Measurements from ENCODE around the gene KCTD21. TPM values are rescaled to one million over a fixed set of nuclear protein-coding genes. Genes with fewer than 3 reads are reported as not detected.

KCTD21 gene
- total and polyA plus RNA-seq, 10 of the 15 experiments (the other 5 are each of a cell fraction or from before 2014, with no cell fraction given): 0.63 to 5.4 (median 3.6) TPM

- no peak overlapping the region for H3K27ac ChIP-seq (ENCODE audit: control insufficient read depth, insufficient read depth)
- intact Hi-C loops (cut with micrococcal nuclease; ENCODE audit: unreplicated experiment) (no loop called here), in situ Hi-C loops (cut with MboI) (no loop called here)
- no peaks in the 10 kb centered on the region; a peak in 1 of 4 replicates for H3K36me3 ChIP-seq (ENCODE audit: control insufficient read depth in 2 of 2, insufficient read depth in 2 of 2, low read length in 1 of 2)
- no TSS peak for BruUV-seq (replicated peaks)
- no peak overlapping the region for H3K9ac ChIP-seq (ENCODE audit: control insufficient read depth, insufficient read depth, low read length)
- H3K9me3 ChIP-seq (replicated peaks; ENCODE audit: control insufficient read depth, insufficient read depth, low read length): no peaks in the 10 kb centered on the region
- H3K4me1 ChIP-seq (ENCODE audit: control insufficient read depth, insufficient read depth, low read length): no peaks in the 10 kb centered on the region
- SMC1A ChIA-PET (ENCODE audit: uncharacterized antibody, unreplicated experiment): no interaction called here
- no peak for TF ChIP-seq ZSCAN29 (IDR thresholded peaks at IDR 0.05)
- TF ChIP-seq, protein P1, sequence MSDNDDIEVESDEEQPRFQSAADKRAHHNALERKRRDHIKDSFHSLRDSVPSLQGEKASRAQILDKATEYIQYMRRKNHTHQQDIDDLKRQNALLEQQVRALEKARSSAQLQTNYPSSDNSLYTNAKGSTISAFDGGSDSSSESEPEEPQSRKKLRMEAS (IDR thresholded peaks at IDR 0.05; ENCODE audit: low read depth, low read length): no peak
- TF ChIP-seq TCF7 (IDR thresholded peaks at IDR 0.05; ENCODE audit: borderline replicate concordance): no peak
- TF ChIP-seq NFYB (IDR thresholded peaks at IDR 0.05; ENCODE audit: insufficient read depth, low read depth, low read length): no peak
- TF ChIP-seq CHD2 (IDR thresholded peaks at IDR 0.05; ENCODE audit: borderline replicate concordance, low read depth, low read length): no peak
- TF ChIP-seq, protein P2, sequence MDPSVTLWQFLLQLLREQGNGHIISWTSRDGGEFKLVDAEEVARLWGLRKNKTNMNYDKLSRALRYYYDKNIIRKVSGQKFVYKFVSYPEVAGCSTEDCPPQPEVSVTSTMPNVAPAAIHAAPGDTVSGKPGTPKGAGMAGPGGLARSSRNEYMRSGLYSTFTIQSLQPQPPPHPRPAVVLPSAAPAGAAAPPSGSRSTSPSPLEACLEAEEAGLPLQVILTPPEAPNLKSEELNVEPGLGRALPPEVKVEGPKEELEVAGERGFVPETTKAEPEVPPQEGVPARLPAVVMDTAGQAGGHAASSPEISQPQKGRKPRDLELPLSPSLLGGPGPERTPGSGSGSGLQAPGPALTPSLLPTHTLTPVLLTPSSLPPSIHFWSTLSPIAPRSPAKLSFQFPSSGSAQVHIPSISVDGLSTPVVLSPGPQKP (IDR thresholded peaks at IDR 0.05; ENCODE audit: low read depth, low read length): no peak
- TF ChIP-seq ESRRA (IDR thresholded peaks at IDR 0.05; ENCODE audit: low read length): no peak
- TF ChIP-seq EED (IDR thresholded peaks at IDR 0.05; ENCODE audit: low read depth): no peak
- TF ChIP-seq CREM (IDR thresholded peaks at IDR 0.05; ENCODE audit: low read depth): no peak
- no peak for TF ChIP-seq E2F8 (IDR thresholded peaks at IDR 0.05; ENCODE audit: low read depth, partially characterized antibody)
- TF ChIP-seq, protein P3, sequence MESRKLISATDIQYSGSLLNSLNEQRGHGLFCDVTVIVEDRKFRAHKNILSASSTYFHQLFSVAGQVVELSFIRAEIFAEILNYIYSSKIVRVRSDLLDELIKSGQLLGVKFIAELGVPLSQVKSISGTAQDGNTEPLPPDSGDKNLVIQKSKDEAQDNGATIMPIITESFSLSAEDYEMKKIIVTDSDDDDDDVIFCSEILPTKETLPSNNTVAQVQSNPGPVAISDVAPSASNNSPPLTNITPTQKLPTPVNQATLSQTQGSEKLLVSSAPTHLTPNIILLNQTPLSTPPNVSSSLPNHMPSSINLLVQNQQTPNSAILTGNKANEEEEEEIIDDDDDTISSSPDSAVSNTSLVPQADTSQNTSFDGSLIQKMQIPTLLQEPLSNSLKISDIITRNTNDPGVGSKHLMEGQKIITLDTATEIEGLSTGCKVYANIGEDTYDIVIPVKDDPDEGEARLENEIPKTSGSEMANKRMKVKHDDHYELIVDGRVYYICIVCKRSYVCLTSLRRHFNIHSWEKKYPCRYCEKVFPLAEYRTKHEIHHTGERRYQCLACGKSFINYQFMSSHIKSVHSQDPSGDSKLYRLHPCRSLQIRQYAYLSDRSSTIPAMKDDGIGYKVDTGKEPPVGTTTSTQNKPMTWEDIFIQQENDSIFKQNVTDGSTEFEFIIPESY (IDR thresholded peaks at IDR 0.05): no peak
- POLR2A ChIA-PET: interaction anchor here (0.6 kb wide), 1 partner anchor 544 kb away, joined by 3 read pairs; no protein-coding TSS in a partner anchor
- CTCF ChIA-PET: interaction anchor here (1.0 to 1.8 kb wide), 6 partner anchors 9 to 414 kb away, joined by 3 to 6 read pairs (median 4); partner anchors contain the start of gene ALG8
- 93% methylated on average over 4 of the region's 4 CpGs for WGBS (ENCODE audit: insufficient coverage, insufficient replicate concordance, low lambda C conversion rate, missing lambda C conversion rate)
- RAD21 ChIA-PET (ENCODE audit: unreplicated experiment): interaction anchor here (0.7 to 0.8 kb wide), 2 partner anchors 414 kb away, joined by 3 read pairs; no protein-coding TSS in a partner anchor
- no peaks in the 10 kb centered on the region for H4K20me1 ChIP-seq (ENCODE audit: control insufficient read depth, insufficient read depth)
- H3K79me2 ChIP-seq (ENCODE audit: control insufficient read depth, insufficient read depth, low read length): no peaks in the 10 kb centered on the region
- no peak overlapping the region for H2AFZ ChIP-seq (ENCODE audit: control insufficient read depth, low read depth, low read length)
- ATAC-seq: no peak
- no peak for FAIRE-seq
- no peak overlapping the region for H3K4me3 ChIP-seq
- DNase-seq (ENCODE audit: low read depth, low spot score): no peak
- H3K27me3 ChIP-seq (replicated peaks in 1 of 2; ENCODE audit: control insufficient read depth in 2 of 2, insufficient read depth in 2 of 2, low read length in 1 of 2): no peaks in the 10 kb centered on the region
- H3K4me2 ChIP-seq (ENCODE audit: control insufficient read depth, insufficient read depth): no peak overlapping the region
Observed at GRCh38 chr11:78150346-78150745, 38.1 kb downstream of the KCTD21 start.

All from GM12878 (cell line).